ENCODE data around the gene LRRK1.

LRRK1 gene

DNA sequence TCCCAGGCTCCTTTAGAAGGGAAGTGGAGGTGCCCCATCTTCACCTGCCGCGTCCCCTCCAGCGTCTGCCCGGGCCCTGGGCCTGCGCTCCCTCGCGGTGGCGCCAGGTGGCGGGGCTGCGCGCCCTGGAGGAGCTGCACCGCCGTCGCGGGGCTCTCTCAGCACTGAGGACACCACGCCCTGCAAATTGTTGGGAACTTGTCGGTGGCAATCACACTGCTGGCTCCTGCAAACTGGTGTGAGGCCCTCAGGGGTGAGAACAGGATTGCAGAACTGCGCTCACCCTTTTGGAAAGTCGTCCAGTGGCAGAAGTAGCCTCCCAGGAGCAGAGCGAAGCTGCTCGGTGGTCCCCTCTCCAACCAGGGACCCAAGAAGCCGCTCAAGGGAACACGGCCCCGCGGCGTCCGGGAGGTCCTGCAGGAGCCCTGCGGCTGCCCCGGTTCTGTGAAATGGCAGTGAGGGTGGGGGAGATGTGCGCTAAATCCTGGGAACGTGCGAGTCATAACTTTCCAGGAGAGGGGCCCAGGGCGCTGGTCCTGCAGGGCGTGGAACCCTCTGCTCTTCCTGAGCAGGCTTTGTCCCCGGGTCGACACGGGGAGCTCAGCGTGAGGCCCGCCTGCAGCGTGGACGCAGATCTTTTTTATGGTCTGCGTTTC is 995 bp upstream of the LRRK1 start:
- peak; percentile 88 for DNase-seq

DNA sequence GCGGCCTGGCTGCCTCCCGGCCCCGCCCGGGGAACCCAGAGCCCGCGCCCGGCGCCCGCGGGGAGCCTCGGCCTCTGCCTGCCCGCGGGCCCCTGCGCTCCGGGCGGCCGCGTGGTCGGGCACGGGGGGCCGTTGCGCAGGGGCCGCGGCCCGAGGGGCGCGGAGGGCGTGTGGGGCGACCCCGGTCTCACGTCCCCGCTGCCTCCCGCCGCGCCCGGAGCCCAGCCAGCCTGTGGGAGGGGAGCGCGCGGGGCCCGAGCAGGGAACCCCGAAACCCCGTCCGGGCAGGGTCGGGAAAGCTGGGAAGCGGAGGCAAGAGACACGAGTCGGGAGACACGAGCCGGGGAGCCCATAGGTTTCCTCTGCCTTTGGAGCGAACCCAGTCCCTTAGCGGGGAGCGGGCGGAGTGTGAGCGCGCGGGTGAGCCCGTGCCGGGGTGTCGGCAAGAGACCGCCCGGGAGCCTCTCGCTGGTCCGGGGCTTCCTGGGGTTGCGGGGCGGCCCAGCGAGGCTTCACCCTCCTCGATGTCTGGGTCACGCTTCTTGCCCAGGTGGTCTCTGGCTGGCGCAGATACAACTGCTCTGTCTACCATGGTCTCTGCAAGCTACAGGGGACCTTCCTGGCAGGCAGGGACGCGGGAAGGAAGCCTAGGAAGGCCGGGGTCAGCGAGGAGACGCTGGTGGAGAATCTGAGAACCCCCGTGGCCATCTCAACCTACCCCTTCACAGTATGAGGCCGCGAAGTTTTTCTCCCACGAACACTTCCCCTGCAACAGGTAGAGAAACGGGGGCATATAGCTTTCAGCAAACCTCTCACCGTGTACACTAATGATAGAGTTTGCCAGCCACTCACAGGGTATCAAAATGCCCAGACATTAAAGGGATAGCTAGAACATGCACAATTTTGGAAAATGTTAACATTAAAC is 586 bp downstream of the LRRK1 start:
- peak; percentile 63 for DNase-seq

DNA sequence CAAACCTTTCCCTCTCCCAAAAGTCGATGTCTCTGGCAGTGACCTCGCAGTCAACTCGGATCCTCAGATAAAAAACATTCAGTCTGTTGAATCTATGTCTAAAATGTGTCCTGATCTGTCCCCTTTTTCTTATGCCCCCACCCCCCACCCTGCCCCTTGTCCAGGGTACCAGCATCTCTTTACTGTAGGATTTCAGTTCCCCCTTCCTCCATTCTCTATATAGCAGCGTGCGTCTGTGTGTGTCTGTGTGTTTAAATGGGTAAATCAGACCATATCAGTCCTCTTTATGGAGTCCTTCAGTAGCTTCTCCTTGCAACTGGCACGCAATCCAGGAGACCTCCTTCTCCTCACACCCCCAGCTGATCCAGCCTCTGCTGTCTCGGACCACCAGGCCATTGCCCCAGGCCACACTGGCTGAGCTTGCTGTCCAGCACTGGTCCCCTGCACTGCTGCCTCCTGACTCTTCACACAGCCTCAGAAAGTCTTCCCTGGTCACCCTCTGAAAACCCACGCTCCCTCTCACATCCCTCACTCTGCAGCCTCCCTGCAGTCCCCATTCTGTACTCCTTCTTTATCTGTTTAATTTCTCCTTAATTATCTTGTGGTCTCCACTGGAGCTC is 1.5 kb downstream of the LRRK1 start:
- no peak for DNase-seq

DNA sequence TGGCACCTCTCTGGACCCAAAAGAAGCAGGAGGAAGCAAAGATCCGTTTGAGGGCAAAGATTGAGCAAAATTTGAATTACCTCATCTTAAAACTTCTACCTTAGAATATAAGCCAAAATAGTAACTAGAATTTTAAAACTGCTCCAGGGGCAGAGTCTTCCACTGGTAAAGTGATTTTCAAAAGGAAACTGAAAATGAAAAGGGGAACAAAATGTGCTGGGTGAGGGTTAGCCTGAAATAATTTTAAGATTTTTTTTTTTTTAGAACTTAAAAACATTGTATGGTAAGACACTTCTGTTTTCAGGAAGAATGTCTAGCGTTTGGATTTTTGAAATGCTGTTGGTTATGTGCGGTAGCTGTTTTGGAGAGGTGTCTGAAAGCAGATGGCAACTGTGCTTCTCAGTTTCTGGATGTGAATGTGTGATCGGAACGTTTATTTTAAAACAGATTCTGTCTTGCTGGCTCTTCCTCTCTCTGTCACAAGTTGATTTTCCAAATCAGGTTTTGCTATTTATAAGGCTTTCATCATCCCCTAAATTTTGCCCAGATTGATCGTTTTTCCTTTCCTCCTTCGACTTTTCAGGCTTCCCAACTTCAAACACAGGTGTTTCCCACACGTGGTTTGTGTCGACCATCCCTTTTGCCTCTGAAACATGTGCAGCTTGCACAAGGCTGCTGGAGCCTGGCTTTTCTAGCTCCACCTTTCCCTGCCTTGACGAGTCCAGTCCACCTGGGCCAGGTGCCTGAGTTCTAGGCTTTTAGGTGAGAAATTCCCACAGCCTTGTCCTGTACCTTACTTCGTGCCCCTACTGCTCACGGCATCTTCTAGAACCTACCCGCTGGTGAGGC is 3.3 kb downstream of the LRRK1 start:
- no peak for DNase-seq

DNA sequence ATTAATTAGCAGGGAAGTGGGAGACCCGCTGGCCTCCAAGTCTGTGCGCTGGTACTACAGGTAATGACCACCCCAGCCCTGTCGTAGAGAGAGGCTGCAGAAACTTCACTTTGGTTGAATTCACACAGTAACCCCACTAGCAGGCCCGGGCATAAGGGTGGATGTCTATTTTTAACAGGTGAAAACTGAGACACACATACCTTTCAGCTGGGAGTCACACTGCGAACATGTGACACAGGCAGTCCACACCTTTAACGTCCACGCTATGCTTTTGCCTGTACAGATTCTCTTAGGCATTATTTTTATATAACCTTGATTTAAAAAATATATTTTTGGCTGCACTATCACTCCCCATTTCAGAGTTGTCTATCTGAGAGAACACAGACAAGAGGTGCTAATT is 3.9 kb downstream of the LRRK1 start:
- no peak for DNase-seq

DNA sequence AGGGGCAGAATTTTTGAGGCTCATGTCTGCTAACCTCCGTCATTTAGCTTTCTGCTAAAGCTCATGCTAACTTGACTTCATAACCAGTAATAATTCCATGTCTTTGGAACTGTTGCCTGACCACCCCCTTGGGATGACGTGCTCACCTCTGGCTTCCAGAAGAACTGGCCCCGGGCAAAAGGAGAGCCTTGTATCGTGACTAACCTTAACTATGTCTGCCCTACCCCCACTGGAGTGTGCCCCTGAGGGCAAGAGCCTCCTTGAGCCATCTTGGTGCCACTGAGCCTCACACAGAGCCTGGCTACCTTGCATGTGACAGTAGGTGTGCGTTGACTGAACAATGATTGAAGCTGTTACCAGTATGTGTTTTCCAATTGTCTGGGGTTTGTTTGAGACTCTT is 4.7 kb downstream of the LRRK1 start:
- no peak for DNase-seq

DNA sequence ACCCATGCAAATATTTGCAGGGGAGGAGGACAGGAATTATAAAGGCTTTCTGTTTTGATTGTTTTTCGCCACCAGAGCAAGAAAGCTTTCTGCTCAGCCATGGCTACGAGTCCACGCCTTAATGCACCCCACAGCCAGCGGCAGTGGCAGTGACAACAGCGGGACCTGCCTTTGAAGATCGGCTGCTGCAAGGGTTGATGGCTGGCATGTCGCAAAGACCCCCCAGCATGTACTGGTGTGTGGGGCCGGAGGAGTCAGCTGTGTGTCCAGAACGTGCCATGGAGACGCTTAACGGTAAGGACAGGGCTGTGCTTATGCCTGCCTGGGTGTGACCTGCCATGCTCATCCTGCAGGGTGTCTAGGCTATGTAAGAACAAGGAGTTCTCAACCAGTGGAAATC is 5.3 kb downstream of the LRRK1 start:
- DNase-seq = peak; percentile 4

DNA sequence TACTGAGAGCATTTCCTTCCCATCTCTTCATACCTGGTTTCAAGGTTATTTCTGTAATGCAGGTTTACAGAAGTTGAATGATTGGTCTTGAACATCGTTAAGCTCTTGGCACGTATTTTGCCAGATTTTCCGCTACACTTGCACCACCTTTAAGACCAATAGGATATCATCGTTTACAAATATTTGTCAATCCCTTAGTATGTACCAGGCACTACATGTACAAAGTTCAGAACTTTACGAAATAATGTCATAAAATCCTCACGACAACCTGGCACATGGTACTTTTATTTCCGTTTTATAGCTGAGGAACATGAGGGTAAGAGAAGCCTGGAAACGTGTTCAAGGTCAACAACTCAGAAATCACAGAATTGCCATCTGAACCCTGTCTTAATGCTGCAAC is 6.3 kb downstream of the LRRK1 start:
- no peak for DNase-seq

DNA sequence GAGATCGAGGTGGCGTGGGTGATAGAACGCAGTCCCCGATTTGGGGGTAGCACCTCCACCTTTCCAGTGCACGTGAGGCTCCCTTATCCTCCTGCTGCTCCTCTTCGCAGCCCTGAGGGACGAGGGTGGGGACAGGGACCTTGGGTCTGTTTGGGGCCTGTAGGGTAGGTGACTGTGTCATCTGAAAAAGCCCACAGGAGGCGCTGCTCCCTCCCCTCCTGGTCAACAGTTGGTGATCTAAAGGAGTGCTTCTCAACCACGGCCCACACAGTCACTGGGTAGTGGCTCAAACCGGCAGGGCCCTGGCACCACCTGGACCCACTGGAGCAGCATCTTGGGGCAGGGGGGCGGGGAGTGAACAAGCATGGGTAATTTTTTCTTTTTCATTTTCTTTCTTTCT is 7.1 kb downstream of the LRRK1 start:
- DNase-seq = no peak

DNA sequence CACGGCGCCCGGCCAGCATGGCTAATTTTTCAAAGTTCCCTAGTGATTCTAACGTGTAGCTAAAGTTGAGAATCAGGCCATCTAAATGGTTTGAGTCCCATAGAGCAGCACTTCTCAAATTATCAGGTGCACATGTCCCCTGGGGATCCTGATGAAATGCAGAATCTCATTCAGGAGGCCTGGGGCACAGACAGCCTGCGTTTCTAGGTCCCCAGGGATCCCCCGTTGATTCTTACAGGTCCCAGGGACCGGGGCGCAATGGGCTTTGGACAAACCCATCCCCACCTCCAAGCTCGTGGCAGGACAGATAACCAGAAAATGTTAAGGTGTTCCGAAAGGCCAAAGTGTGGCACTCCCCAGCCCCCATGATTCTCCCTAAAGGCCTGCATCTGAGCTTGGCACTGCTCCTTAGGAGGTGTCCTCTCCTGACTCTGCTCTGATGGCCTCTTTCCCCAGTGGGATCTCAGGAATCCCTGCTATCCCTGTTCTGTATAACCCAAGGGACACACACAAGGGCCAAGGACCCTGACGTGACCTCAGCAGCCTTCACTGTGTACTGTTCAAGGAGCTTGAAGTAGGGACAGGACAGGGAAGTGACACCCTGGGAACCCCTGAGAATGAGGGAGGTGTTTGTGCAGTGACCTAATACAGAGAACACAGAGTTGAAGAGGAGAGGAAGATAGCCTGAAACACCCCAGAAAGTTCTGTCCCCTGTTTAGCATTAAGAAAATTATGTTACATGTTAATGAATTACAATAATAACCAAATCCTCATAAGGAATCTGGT is 8.0 kb downstream of the LRRK1 start:
- no peak for DNase-seq

DNA sequence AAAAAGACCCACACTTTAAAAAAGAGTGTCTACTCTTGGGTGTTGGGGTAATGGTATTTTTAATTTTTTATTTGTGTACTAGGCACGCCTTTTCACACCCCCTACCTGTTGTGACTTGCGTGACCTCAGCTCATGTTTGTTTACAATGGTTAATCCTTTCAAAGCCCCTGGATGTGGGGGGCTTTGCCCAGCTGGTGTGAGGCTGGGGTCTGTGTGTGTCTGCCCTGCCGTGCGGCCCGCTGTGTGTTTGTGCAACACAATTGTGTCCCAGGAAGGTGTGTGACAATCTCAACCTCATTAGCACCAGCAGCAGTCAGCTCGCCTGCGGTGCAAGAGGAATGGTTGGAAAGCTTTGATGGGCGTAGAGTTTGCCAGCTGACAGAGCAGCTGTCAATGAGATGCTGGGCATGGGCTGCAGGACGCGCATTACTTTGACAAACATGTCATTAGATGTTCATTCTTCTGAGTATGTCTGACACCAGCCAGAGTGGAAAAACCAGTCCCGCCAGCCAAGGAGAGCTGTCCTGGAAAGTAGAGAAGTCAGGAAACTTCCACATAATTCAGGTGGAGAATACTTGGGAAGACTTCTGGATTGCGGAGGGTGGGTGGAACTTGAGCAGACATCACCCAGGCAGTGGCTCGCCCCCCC is 9.6 kb downstream of the LRRK1 start:
- peak; percentile 72 for DNase-seq

DNA sequence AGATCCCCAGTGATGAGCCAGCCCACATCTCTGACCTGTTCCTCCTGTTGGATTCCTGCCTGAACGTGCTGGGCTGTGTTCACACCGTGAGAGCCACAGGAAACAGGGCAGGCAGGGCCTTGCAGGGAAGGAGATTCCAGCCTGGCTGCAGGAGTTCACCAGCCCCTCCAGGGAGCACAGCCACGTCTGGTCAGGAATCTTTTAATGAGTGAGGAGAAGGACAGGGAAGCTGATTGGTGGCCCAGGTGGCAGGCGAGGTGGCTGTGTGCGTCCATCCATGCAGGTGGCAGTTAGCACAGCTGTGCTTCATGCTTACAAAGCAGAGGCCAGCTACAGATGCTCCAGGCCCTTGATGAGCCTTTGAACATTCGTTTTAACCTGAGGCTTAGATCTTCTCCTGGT is 10.5 kb downstream of the LRRK1 start:
- DNase-seq = peak; percentile 63

DNA sequence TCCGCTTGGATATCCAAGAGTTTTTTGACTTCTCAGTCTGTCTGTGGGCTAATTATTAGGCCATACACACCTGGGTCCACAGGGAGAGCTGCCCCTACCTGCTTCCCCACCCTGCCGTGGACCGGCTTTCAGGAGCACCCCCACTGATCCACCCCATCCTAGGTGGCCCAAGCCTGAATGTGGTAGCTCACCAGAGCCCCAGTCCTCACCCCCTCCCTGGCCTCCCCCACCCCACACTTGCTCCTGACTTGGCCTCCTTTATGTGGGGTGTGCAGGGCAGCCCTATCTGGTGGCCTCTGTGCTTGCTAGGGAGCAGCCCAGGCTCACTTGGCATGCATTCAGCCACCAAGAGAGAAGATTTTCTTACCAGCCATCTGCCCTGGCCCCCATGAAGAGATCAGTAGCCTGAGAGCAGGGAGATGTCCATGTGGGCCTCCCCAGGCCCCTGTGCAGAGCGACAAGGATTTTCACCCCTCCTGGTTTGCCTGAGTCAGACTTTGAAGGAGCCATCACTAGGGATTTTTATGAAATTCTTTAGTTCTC is 11.2 kb downstream of the LRRK1 start:
- no peak for DNase-seq

DNA sequence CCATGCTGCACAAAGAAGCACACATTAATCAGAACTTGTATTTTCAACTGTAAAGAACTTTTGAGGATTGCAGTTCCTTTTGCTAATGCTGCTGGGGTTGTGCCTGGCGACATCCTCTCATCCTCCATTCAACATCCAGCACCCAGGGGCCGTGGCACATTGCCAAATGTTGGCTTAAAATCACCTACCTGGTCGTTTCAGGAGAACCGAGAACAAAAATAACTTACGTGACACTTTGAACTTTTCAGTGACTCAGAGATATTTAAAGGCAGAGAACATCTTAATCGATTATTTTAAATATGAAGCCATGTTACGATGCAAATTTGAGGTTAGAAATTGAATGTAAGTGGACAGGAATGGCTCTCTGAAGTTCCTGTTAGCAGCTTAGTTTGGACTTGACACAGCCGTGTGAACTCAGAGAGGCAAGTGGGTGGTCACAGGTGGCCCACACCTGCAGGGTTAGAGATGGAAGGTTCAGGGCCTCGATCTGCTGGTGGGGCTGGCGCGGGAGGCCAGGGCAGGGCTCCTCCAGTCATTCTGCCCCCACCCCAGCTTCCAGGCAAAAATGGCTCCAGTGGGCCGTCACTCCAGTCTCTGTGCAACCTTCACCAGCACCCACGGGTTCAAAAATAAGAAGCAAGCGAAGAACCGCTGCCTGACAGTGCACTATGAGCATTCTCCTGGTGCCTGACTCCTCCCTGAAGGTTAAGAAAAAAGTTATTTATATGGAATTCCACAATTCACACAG is 12.2 kb downstream of the LRRK1 start:
- DNase-seq = no peak

DNA sequence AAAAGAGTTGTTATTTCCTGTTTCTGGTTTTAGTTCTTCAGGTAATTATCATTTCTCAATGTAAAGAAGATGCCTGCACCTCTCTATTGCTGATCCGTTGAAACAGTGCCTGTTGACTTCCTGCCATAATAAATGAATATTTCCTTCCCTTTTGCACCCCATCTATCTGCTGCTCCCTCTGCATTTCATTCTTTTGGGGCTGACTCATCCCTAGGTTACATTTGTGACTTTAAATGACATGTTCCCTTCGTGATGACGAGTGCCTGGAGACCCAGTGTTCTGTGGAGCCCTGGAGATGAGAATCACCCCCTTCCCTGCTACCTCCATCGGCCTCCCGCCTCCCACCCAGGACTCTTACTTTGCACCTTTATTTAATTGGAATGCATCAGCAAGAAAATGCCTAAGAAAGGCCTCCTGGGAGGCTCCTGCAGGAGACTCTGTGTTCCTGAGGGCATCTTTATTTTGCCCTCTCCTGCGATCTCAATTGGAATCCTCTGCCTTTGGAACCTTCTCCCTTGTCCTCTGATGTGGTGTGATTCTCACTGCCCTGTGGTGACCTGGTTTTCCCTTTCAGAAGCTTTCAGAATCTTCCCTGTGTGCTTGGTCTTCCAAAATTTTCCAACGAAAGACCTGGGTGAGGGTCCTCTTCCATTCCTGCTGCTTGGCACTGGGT is 13.7 kb downstream of the LRRK1 start:
- DNase-seq = no peak

DNA sequence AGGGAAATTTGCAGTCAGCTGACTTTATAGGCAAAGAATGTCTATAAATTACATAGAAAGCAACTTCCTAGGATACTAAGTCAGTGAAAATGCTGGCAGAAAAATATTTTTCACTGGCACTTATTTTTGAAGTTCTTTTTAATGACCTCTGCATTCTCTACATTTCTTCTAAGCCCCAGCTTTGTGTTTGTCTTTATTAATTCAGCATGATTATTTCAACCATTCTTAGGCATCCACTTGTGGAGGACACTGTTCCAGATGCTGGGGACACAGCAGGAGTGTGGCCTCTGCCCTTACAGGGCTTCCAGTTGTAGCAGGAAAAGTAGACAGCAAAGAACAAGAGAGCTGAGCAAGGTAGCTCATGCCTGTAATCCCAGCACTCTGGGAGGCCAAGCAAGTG is 15.0 kb downstream of the LRRK1 start:
- no peak for DNase-seq

DNA sequence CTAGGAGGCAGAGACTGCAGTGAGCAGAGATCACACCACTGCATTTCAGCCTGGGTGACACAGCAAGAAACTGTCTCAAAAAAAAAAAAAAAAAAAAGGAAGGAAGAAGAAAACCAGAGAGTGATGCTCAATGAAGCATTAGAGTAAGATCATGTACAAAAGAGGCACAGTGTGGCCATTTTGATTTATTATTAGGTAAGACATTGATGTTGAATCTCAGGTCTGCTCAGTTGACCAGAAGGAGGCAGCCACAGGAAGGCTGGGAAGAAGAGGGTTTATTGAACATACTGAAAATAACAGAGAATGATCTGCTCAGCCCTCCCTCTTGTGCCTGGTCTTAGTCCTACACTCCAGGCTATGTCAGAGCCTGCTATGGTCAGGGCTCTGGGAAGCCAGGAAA is 15.6 kb downstream of the LRRK1 start:
- peak; percentile 14 for DNase-seq

DNA sequence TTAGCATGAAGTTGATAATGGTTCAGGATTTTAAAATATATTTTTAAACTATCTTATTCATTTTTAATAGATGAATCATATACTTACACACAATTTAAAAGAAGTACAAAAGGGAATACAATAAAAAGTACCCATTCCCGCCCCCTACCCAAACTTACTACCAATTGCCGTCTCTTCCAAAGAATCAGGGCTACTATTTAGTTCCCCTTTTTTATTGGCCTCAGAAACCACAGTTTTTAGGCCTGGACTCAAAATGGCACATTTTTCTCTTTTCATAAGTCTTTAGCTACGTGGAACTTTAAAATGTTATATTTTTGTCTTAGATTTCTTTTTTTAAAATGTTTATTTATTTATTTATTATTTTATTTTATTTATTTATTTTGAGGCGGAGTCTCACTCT is 18.0 kb downstream of the LRRK1 start:
- DNase-seq = no peak

DNA sequence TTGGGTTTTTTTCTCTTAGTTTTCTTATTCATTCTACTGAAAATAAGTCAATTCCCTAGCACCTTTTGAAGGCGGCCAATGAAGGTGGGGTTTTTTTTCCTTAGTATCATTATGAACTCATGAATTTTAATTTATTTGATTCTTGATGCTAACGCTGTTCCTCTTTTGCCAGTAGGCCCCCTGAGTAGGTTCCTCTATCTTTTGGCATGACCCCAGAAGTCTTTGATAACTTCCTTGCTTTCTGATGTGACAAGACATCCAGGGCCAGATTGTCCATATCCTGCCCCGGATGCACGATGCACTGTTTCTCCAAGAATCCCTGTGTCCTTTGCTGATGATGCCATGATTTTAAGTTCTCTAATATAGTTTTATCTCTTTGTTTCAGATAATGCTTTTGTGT is 20.6 kb downstream of the LRRK1 start:
- DNase-seq = no peak

DNA sequence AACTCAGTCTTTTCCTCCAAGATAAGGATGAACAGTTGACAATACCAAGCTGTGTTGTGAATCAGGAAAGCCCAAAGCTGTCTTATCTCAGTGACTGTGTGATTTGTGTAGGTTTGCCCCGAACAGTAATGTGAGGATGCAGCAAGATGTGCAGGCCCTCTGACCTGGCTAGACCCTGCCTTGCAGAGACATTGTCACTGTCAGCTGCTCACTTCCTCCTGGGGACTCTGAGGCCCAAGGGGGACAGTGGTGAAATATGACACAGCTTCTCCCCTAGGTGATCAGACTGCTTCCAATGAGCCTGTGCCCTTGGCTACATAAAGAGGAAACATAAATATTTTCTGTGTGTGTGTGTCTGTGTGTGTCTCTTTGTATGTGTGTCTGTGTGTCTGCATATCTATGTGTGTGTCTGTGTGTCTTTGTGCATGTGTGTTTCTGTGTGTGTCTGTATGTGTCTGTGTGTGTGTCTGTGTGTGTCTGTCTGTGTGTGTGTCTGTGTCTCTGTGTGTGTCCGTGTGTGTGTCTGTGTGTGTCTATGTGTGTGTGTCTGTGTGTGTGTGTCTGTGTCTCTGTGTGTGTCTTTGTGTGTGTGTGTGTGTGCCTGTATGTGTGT is 21.7 kb downstream of the LRRK1 start:
- DNase-seq = no peak
